CD4-positive, CD25-positive, alpha-beta regulatory T cell (primary cell): ENCODE data around the gene NFYC. TPM values are rescaled to one million over a fixed set of nuclear protein-coding genes. Genes with fewer than 3 reads are reported as not detected.

ENCODE experiments used
- ATAC-seq, 2 donors: fragments of 150-1000 bp; cut with Tn5 transposase; one replicate each; pipeline ENCODE4 v1.10.0; 2021; ENCODE audit warnings: low read depth in 2 of 2, moderate number of reproducible peaks in 2 of 2, moderate library complexity in 1 of 2
- DNase-seq, 3 donors: peaks; one replicate each; pipeline versions ENCODE4 v3.0.0 to v3.0.0-alpha.2; 2012 to 2022; ENCODE audit warnings: mixed read lengths in 1 of 3
- H3K27ac ChIP-seq: one replicate; pipeline ENCODE4 v1.7.0; 2013; ENCODE audit warnings: mild to moderate bottlenecking, low read length; ENCODE audit not compliant: insufficient read depth, poor library complexity, severe bottlenecking
- H3K27me3 ChIP-seq: one replicate; pipeline ENCODE4 v1.7.0; 2013; ENCODE audit warnings: low read length; ENCODE audit not compliant: control insufficient read depth, insufficient read depth
- H3K36me3 ChIP-seq: one replicate; pipeline ENCODE4 v1.7.0; 2013; ENCODE audit warnings: mild to moderate bottlenecking, low read length, moderate library complexity; ENCODE audit not compliant: control insufficient read depth, insufficient read depth
- H3K4me1 ChIP-seq: 2 replicates; pipeline ENCODE4 v1.7.0; 2013; ENCODE audit warnings: mild to moderate bottlenecking, low read length; ENCODE audit not compliant: insufficient read depth, control insufficient read depth, poor library complexity, severe bottlenecking
- H3K4me3 ChIP-seq: one replicate; pipeline ENCODE4 v1.7.0; 2013; ENCODE audit warnings: low read depth, mild to moderate bottlenecking, low read length, moderate library complexity
- H3K9me3 ChIP-seq, 2 experiments: 1 replicate in 1 of 2; 2 replicates in 1 of 2; pipeline ENCODE4 v1.7.0; 2013; ENCODE audit warnings: low read length in 2 of 2, mild to moderate bottlenecking in 1 of 2, moderate library complexity in 1 of 2; ENCODE audit not compliant: control insufficient read depth in 2 of 2
- H3K27ac Mint-ChIP-seq, 3 donors: one replicate each; pipeline ENCODE4 v1.8.0; 2020 to 2022; ENCODE audit warnings: mild to moderate bottlenecking in 3 of 3, mixed read lengths in 3 of 3, moderate library complexity in 2 of 3
- H3K27me3 Mint-ChIP-seq: one replicate; pipeline ENCODE4 v1.8.0; 2022; ENCODE audit warnings: mild to moderate bottlenecking, mixed read lengths
- H3K36me3 Mint-ChIP-seq: one replicate; pipeline ENCODE4 v1.8.0; 2020; ENCODE audit warnings: mixed read lengths
- H3K4me1 Mint-ChIP-seq, 4 donors: one replicate each; pipeline ENCODE4 v1.8.0; 2020 to 2022; ENCODE audit warnings: mixed read lengths in 4 of 4, mild to moderate bottlenecking in 1 of 4
- H3K4me3 Mint-ChIP-seq, 4 donors: one replicate each; pipeline ENCODE4 v1.8.0; 2020 to 2022; ENCODE audit warnings: mild to moderate bottlenecking in 4 of 4, mixed read lengths in 4 of 4, moderate library complexity in 3 of 4
- H3K9me3 Mint-ChIP-seq, 7 donors: one replicate each; pipeline ENCODE4 v1.8.0; 2020 to 2022; ENCODE audit warnings: mixed read lengths in 7 of 7, mild to moderate bottlenecking in 3 of 7, moderate library complexity in 2 of 7
- polyA plus RNA-seq, 4 donors: library from polyadenylated mRNA; unstranded; fragments of 300-500 nt; fragmentation: Illumina TruSeq; gene quantifications; one replicate each; pipeline ENCODE4 v1.2.3, GENCODE V29; 2021
- total RNA-seq: library from RNA; stranded (reverse); gene quantifications from one replicate; pipeline ENCODE4 v1.2.3, GENCODE V29; 2022

Gene NFYC
- total and polyA plus RNA-seq, 5 donors from 2014 or later = 51.2 to 61.1 (median 57.1) TPM

DNA sequence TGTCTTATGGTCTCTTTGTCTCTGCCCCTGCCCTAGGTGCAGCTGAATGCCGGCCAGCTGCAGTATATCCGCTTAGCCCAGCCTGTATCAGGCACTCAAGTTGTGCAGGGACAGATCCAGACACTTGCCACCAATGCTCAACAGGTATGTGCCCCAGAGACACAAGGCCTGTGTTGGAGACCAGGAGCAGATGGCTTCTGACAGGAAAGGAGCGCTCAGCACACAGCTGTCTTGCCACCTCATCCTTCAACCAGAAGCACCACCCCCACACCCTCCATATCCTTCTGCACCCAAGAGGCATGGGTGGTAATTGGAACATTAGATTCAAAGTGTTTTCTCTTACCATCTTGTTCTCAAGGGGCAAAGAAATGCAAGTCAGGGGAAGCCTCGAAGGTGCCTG lies 75.1 kb downstream of the NFYC start:
- no peak overlapping the region for H3K4me3 ChIP-seq
- DNase-seq = no peak
- Mint-ChIP-seq H3K27me3 (no peaks in the 10 kb centered on the region), H3K27ac (peak overlapping the region in 2 of 3 donors; percentile 44 to 59), H3K4me1 (peaks cover 12 to 31% (median 24%) of the 10 kb centered on the region in 4 donors), H3K4me3 (no peak overlapping the region), H3K9me3 (no peaks in the 10 kb centered on the region), H3K36me3 (peaks cover 64% of the 10 kb centered on the region)
- peaks cover 84% of the 10 kb centered on the region for H3K36me3 ChIP-seq
- H3K27me3 ChIP-seq = no peaks in the 10 kb centered on the region
- ATAC-seq = no peak
- H3K9me3 ChIP-seq = no peaks in the 10 kb centered on the region
- H3K4me1 ChIP-seq = peaks cover 21% of the 10 kb centered on the region
- no peak overlapping the region for H3K27ac ChIP-seq

DNA sequence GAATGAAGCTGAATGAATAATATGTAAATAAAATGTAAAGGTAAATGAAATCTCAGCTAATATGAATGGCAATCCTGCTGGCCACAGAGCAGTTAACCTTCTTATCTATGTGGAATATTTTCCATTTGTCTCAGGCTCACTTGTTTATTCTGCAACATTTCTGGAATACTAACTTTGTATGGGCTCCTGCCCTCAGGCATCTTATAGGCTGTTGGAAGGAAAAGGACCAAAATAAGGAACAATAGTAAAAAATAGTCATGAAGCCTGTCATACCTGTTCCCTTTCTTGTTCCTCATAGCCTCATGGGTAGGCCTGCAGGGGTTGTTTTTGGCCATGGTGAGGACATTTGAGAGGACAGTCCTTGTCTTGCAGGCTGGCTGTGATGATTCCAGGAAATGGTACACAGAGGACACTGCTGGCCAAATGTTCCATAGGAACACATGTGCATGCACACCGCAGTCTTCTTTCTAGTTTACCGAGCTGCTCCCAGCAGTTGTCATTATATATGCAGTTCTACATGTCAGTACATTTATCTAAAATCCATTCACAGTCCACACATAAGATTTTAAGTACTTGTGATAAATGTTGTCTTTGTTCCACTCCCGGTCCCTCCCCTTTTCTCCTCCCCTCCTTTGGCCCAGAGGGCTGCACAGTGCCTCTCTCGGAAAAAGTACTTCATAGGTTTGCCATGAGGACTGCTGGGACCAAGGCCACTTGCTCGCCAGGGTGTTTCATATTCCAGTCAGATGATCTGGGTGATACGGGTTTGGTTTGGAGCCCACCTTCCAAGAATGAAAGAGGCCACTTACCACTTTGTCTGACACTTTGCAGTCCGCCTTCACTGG lies 76.9 kb downstream of the NFYC start:
- Histone ChIP-seq H3K4me3 (no peak overlapping the region), H3K27me3 (no peaks in the 10 kb centered on the region), H3K36me3 (peaks cover 86% of the 10 kb centered on the region), H3K27ac (no peak overlapping the region), H3K9me3 (no peaks in the 10 kb centered on the region), H3K4me1 (peaks cover 14% of the 10 kb centered on the region)
- no peak overlapping the region for H3K4me3 Mint-ChIP-seq
- peak overlapping the region in 1 of 3 donors; percentile 54 for H3K27ac Mint-ChIP-seq
- peaks cover 11 to 18% (median 15%) of the 10 kb centered on the region in 4 donors for H3K4me1 Mint-ChIP-seq
- H3K27me3 Mint-ChIP-seq = no peaks in the 10 kb centered on the region
- ATAC-seq (no peak), DNase-seq (no peak)
- H3K9me3 Mint-ChIP-seq = no peaks in the 10 kb centered on the region
- H3K36me3 Mint-ChIP-seq = peaks cover 54% of the 10 kb centered on the region

DNA sequence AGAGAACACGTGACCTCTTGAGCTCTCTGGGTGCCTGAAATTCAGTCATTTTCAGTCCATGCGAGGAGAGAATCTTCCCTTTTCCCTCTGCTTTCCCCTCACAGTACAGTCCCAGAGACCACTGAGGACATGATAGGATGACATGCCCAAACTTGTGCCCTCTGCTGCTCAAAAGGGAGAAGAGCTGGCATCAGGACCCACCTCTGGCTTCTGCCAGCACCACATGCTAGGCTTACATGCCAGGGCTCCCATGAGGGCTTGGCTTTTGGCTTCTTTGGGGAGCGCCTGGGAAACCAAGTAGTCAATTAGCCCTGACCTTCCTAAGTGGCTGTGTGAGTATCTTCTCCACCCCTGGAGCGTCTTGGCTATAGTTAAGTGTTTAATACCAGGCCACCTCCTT lies 78.3 kb downstream of the NFYC start:
- Histone ChIP-seq H3K27me3 (no peaks in the 10 kb centered on the region), H3K36me3 (peaks cover 72% of the 10 kb centered on the region), H3K4me1 (no peaks in the 10 kb centered on the region), H3K9me3 (no peaks in the 10 kb centered on the region), H3K4me3 (no peak overlapping the region), H3K27ac (no peak overlapping the region)
- H3K36me3 Mint-ChIP-seq = peaks cover 45% of the 10 kb centered on the region
- peaks cover 0 to 7% (median 5%) of the 10 kb centered on the region in 4 donors for H3K4me1 Mint-ChIP-seq
- H3K4me3 Mint-ChIP-seq = no peak overlapping the region
- H3K9me3 Mint-ChIP-seq = peaks cover 0 to 2% (median 0%) of the 10 kb centered on the region in 7 donors
- peak overlapping the region in 1 of 3 donors; percentile 25 for H3K27ac Mint-ChIP-seq
- DNase-seq = peak in 1 of 3 donors; percentile 22
- H3K27me3 Mint-ChIP-seq = no peaks in the 10 kb centered on the region
- ATAC-seq = no peak

DNA sequence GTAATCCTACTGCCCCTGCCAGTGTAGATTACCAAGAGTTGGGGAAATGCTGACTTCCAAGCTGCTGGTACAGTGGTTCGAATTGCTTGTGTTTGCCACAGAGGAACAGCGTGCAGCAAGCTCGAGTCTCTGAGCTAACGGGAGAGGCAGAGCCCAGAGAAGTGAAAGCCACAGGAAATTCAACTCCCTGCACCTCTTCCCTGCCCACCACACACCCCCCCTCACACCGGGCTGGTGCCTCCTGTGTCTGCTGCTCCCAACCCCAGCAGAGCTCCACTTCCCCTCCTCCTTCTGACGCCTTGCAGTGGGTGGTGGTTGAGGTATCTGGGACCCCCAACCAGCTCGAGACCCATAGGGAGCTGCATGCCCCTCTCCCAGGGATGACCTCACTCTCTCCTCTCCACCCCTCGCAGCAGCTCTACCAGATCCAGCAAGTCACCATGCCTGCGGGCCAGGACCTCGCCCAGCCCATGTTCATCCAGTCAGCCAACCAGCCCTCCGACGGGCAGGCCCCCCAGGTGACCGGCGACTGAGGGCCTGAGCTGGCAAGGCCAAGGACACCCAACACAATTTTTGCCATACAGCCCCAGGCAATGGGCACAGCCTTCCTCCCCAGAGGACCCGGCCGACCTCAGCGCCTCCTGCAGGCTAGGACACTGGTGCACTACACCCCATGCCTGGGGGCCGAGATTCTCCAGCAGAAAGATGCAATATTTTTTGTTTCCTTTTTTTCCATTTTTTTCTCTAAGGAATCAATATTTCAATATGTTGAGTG lies 79.0 kb downstream of the NFYC start:
- Histone ChIP-seq H3K27ac (no peak overlapping the region), H3K9me3 (no peaks in the 10 kb centered on the region), H3K4me1 (no peaks in the 10 kb centered on the region), H3K27me3 (no peaks in the 10 kb centered on the region), H3K4me3 (no peak overlapping the region), H3K36me3 (peaks cover 68% of the 10 kb centered on the region)
- H3K27me3 Mint-ChIP-seq = no peaks in the 10 kb centered on the region
- H3K36me3 Mint-ChIP-seq = peaks cover 42% of the 10 kb centered on the region
- no peak overlapping the region for H3K27ac Mint-ChIP-seq
- DNase-seq (no peak), ATAC-seq (no peak)
- H3K4me3 Mint-ChIP-seq = peak overlapping the region in 1 of 4 donors; percentile 21
- peaks cover 0 to 2% (median 0%) of the 10 kb centered on the region in 7 donors for H3K9me3 Mint-ChIP-seq
- peaks cover 0 to 5% (median 2%) of the 10 kb centered on the region in 4 donors for H3K4me1 Mint-ChIP-seq

DNA sequence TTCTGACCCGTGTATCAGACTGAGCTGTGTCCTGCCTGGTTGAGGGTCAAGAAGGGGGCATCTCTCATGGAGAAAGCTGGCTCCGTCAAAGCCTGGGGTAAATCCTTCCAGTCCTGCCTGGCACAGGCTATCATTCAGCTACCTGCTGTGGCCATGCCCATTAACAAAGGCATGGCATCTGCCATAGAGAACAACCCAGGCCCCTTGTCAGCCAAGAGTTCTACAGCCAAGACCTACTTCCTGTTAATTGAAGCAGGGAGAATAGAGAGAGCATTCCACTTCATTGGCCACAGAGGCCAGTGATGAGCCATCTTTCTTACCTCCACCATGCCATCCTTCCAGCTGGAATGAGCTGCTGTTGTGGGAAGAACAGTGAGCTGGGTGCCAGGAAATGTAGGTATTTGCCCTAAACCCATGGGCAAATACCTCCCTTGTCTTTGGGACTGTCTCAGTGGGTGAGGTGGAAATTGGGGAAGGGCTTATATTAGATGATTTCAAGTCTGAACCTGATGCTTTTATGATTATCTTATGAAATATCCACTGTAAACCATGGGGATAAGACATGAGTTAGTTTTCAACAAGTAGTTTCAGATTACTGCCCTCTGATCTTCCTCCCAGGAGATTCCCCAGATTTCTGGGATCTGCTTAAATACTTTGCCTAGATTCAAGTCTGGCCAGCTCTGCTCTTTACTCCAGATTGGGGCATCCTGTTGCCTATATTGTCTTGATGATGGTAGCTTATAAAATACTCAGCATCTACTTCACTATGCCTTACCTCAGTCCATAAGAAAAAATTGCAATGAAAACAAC lies 80.8 kb downstream of the NFYC start:
- H3K27me3 ChIP-seq = no peaks in the 10 kb centered on the region
- H3K27ac Mint-ChIP-seq = peak overlapping the region in 1 of 3 donors; percentile 63
- H3K4me3 ChIP-seq = no peak overlapping the region
- H3K36me3 Mint-ChIP-seq = peaks cover 41% of the 10 kb centered on the region
- ATAC-seq = no peak
- no peak overlapping the region for H3K4me3 Mint-ChIP-seq
- H3K27ac ChIP-seq = no peak overlapping the region
- H3K27me3 Mint-ChIP-seq = no peaks in the 10 kb centered on the region
- DNase-seq = no peak
- peaks cover 0 to 4% (median 0%) of the 10 kb centered on the region in 7 donors for H3K9me3 Mint-ChIP-seq
- peaks cover 0 to 5% (median 2%) of the 10 kb centered on the region in 4 donors for H3K4me1 Mint-ChIP-seq
- peaks cover 54% of the 10 kb centered on the region for H3K36me3 ChIP-seq
- no peaks in the 10 kb centered on the region for H3K9me3 ChIP-seq
- H3K4me1 ChIP-seq = no peaks in the 10 kb centered on the region

DNA sequence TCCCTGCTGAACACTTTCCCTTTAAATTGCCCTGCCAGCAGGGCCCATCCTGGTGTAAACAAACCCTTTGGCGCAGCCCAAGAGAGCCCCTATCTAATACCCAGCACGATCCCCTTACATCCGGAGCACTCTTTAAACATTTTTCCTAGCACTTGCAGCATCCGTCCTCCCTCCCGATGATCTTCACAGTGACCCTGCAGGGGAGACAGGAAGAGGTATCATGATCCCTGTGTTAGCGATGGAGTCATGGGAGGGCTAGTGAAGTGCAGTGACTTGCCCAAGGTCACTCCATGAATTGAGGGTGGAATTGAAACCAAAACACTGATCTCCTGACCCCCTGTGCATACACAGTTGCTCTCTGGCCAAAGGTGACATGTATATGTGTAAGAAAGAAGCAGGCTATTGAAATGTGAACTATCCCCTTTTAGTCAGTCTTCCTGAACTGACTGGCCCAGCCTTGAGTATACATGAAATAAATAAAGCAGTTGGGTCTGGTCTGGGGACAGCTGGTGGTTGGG lies 82.3 kb downstream of the NFYC start:
- ATAC-seq = no peak
- no peaks in the 10 kb centered on the region for H3K4me1 ChIP-seq
- no peak for DNase-seq
- no peaks in the 10 kb centered on the region for H3K27me3 Mint-ChIP-seq
- H3K4me3 Mint-ChIP-seq = no peak overlapping the region
- H3K27ac ChIP-seq = no peak overlapping the region
- peaks cover 0 to 5% (median 1%) of the 10 kb centered on the region in 7 donors for H3K9me3 Mint-ChIP-seq
- no peaks in the 10 kb centered on the region for H3K9me3 ChIP-seq
- H3K27ac Mint-ChIP-seq = peak overlapping the region in 2 of 3 donors; percentile 9 to 57
- H3K27me3 ChIP-seq = no peaks in the 10 kb centered on the region
- no peak overlapping the region for H3K4me3 ChIP-seq
- H3K36me3 Mint-ChIP-seq = peaks cover 37% of the 10 kb centered on the region
- peaks cover 0 to 6% (median 3%) of the 10 kb centered on the region in 4 donors for H3K4me1 Mint-ChIP-seq
- peaks cover 40% of the 10 kb centered on the region for H3K36me3 ChIP-seq
